HCT116 (cell line): Measurements from ENCODE around the gene FN3K. TPM values are rescaled to one million over a fixed set of nuclear protein-coding genes. Genes with fewer than 3 reads are reported as not detected.
"Not testable (repeated sequence)": the region's sequence is repeated elsewhere in the genome, so short reads cannot be mapped to it uniquely, and the experiment has no call there.

Source experiments
- ATAC-seq: fragments of 200-7000 bp; cut with Tn5 transposase; 2 replicates; pipeline ENCODE4 v1.9.1; 2020; ENCODE audit warnings: mild to moderate bottlenecking, moderate library complexity
- BruUV-seq: library from RNA; stranded (reverse); fragments of 400-500 nt; replicated peaks from 2 replicates; lab custom pipeline; 2021; lab: Mats Ljungman, UMichigan
- CTCF ChIA-PET: fragments of 300-600 bp; sonication (Branson Sonifier 250); formaldehyde crosslinking; loops from one replicate; lab custom pipeline; 2021; ENCODE audit warnings: antibody characterized with exemption; lab: Charles Lee
- POLR2A ChIA-PET: fragments of 300-600, 350-600 bp; sonication (Branson Sonifier 250); formaldehyde crosslinking; loops from one replicate; lab custom pipeline; 2021; ENCODE audit warnings: antibody characterized with exemption; lab: Charles Lee
- RAD21 ChIA-PET, 2 experiments: fragments of 300-600 bp; sonication (Branson Sonifier 250); formaldehyde crosslinking; loops; one replicate each; lab custom pipeline; 2023; ENCODE audit warnings: low total read pairs in 2 of 2; ENCODE audit not compliant: uncharacterized antibody in 2 of 2, unreplicated experiment in 2 of 2, low non-redundant PET in 1 of 2; lab: Charles Lee
- DNase-seq: peaks from one replicate; pipeline ENCODE4 v3.0.0-alpha.2; 2010; ENCODE audit warnings: low read depth, low spot score
- H2AFZ ChIP-seq: fragments of 200-600 bp; shearing (Covaris generic), sonication (generic); 2 replicates; pipeline ENCODE4 v1.6.1; 2017; ENCODE audit warnings: low read depth, mixed run types, mixed read lengths, antibody characterized with exemption, low read length; ENCODE audit not compliant: poor library complexity, severe bottlenecking
- H3K27ac ChIP-seq: 2 replicates; pipeline ENCODE4 v1.5.1; 2012; ENCODE audit warnings: low read depth, low read length
- H3K27me3 ChIP-seq: fragments of 200-600 bp; sonication (generic); 2 replicates; pipeline ENCODE4 v1.6.1; 2016; ENCODE audit warnings: mixed run types, low read length, mixed read lengths; ENCODE audit not compliant: insufficient read depth
- H3K36me3 ChIP-seq, 2 experiments: fragments of 200-500 bp in 1 of 2; fragments of 200-600 bp in 1 of 2; sonication (Bioruptor generic) in 1 of 2; sonication (generic) in 1 of 2; 2 replicates each; pipeline versions ENCODE4 v1.5.1 to v1.6.1; 2014 to 2016; ENCODE audit warnings: low read length in 2 of 2, inconsistent platforms in 1 of 2, mixed read lengths in 1 of 2, mixed run types in 1 of 2; ENCODE audit not compliant: insufficient read depth in 2 of 2, control insufficient read depth in 1 of 2
- H3K4me1 ChIP-seq, 2 experiments: fragments of 200-600 bp in 1 of 2; sonication (generic) in 1 of 2; 2 replicates each; pipeline versions ENCODE4 v1.5.1 to v1.6.1; 2012 to 2017; ENCODE audit warnings: low read length in 2 of 2, inconsistent platforms in 1 of 2, mild to moderate bottlenecking in 1 of 2, mixed read lengths in 1 of 2, mixed run types in 1 of 2, moderate library complexity in 1 of 2; ENCODE audit not compliant: insufficient read depth in 2 of 2, control insufficient read depth in 1 of 2
- H3K4me2 ChIP-seq: fragments of 200-600 bp; sonication (generic); 2 replicates; pipeline ENCODE4 v1.6.1; 2017; ENCODE audit warnings: mixed run types, low read length, mixed read lengths
- H3K4me3 ChIP-seq, 2 experiments: fragments of 200-600 bp in 1 of 2; sonication (generic) in 1 of 2; replicated peaks in 1 of 2; 2 replicates each; pipeline ENCODE4 v1.5.1; 2011 to 2016; ENCODE audit warnings: low read length in 2 of 2, control low read depth in 1 of 2, low read depth in 1 of 2, mild to moderate bottlenecking in 1 of 2, mixed read lengths in 1 of 2, mixed run types in 1 of 2
- H3K79me2 ChIP-seq: fragments of 200-600 bp; sonication (generic); 2 replicates; pipeline ENCODE4 v1.6.1; 2017; ENCODE audit warnings: mild to moderate bottlenecking, mixed run types, low read length, moderate library complexity, mixed read lengths; ENCODE audit not compliant: insufficient read depth
- H3K9ac ChIP-seq: fragments of 200-600 bp; sonication (generic); 2 replicates; pipeline ENCODE4 v1.6.1; 2016; ENCODE audit warnings: low read length, mixed read lengths
- H3K9me2 ChIP-seq: fragments of 200-600 bp; sonication (generic), shearing (Covaris generic); 2 replicates; pipeline ENCODE4 v1.6.1; 2017; ENCODE audit warnings: mixed run types, mild to moderate bottlenecking, moderate library complexity; ENCODE audit not compliant: insufficient read depth
- H3K9me3 ChIP-seq, 2 experiments: fragments of 200-500 bp in 1 of 2; fragments of 200-600 bp in 1 of 2; sonication (Bioruptor generic) in 1 of 2; sonication (generic) in 1 of 2; 2 replicates each; pipeline ENCODE4 v1.6.1; 2014 to 2017; ENCODE audit warnings: low read length in 2 of 2, mixed read lengths in 2 of 2, inconsistent platforms in 1 of 2, low read depth in 1 of 2, mild to moderate bottlenecking in 1 of 2, mixed run types in 1 of 2, moderate library complexity in 1 of 2; ENCODE audit not compliant: control insufficient read depth in 1 of 2, insufficient read depth in 1 of 2
- H4K20me1 ChIP-seq: fragments of 200-600 bp; sonication (generic), shearing (Covaris generic); 2 replicates; pipeline ENCODE4 v1.6.1; 2017; ENCODE audit warnings: mixed run types, mild to moderate bottlenecking, moderate library complexity; ENCODE audit not compliant: insufficient read depth
- CBX3 ChIP-seq: IDR thresholded peaks from 2 replicates; pipeline ENCODE4 v1.6.1; 2012; ENCODE audit warnings: low read depth
- EZH2 ChIP-seq: fragments of 200-600 bp; sonication (generic); IDR thresholded peaks from 2 replicates; pipeline ENCODE4 v1.6.1; 2017; ENCODE audit warnings: antibody characterized with exemption, mixed run types
- EZH2phosphoT487 ChIP-seq: fragments of 200-600 bp; IDR thresholded peaks from 2 replicates; pipeline ENCODE4 v1.6.1; 2018; ENCODE audit warnings: antibody characterized with exemption, borderline replicate concordance
- FOSL1 ChIP-seq: IDR thresholded peaks from 2 replicates; pipeline ENCODE4 v1.6.1; 2012; ENCODE audit warnings: low read depth
- POLR2A ChIP-seq: IDR thresholded peaks from 2 replicates; pipeline ENCODE4 v1.7.0; 2011; ENCODE audit warnings: borderline replicate concordance; ENCODE audit not compliant: insufficient read depth, insufficient read length; ENCODE audit errors: extremely low read depth
- POLR2AphosphoS5 ChIP-seq: IDR thresholded peaks from 2 replicates; pipeline ENCODE4 v1.6.1; 2011; ENCODE audit warnings: mild to moderate bottlenecking, low read depth, low read length, moderate library complexity
- RAD21 ChIP-seq: IDR thresholded peaks from 2 replicates; pipeline ENCODE4 v1.6.1; 2012; ENCODE audit warnings: low read depth, mild to moderate bottlenecking
- REST ChIP-seq: IDR thresholded peaks from 2 replicates; pipeline ENCODE4 v1.6.1; 2012; ENCODE audit warnings: low read depth
- SIN3A ChIP-seq: IDR thresholded peaks from 2 replicates; pipeline ENCODE4 v1.6.1; 2012; ENCODE audit warnings: low read depth
- SP1 ChIP-seq: IDR thresholded peaks from 2 replicates; pipeline ENCODE4 v1.6.1; 2012; ENCODE audit warnings: low read depth
- SRF ChIP-seq: IDR thresholded peaks from 2 replicates; pipeline ENCODE4 v1.6.1; 2012; ENCODE audit warnings: low read depth
- TCF7L2 ChIP-seq: IDR thresholded peaks from 2 replicates; pipeline ENCODE4 v1.7.0; 2011; ENCODE audit warnings: borderline replicate concordance, inconsistent platforms; ENCODE audit not compliant: insufficient read depth, insufficient read length; ENCODE audit errors: extremely low read depth
- ZNF274 ChIP-seq: fragments of 200-500 bp; sonication (Bioruptor generic); IDR thresholded peaks from 2 replicates; pipeline ENCODE4 v1.6.1; 2014; ENCODE audit warnings: mild to moderate bottlenecking, low read depth, low read length, inconsistent platforms
- intact Hi-C: fragments of 100-400 bp; cut with micrococcal nuclease; formaldehyde crosslinking; loops from 2 replicates; pipeline ENCODE4 v1.10.0; 2022
- total RNA-seq: library from RNA; stranded (reverse); gene quantifications from one replicate; pipeline ENCODE4 v1.2.1, GENCODE V29; 2021; ENCODE audit not compliant: unreplicated experiment
- TF ChIP-seq, protein P1 (sequence below): IDR thresholded peaks from 2 replicates; pipeline ENCODE4 v1.6.1; 2012

Gene FN3K
- total RNA-seq, 1 experiment from 2014 or later = 9.9 TPM

- H3K27me3 ChIP-seq, H3K4me2 ChIP-seq, POLR2A ChIA-PET, ATAC-seq, BruUV-seq, H3K9me2 ChIP-seq, H3K9me3 ChIP-seq, H2AFZ ChIP-seq, H3K27ac ChIP-seq, H3K4me3 ChIP-seq, CTCF ChIA-PET, RAD21 ChIA-PET, DNase-seq, intact Hi-C loops, H3K9ac ChIP-seq, H3K4me1 ChIP-seq, H4K20me1 ChIP-seq: not testable (repeated sequence)
- Histone ChIP-seq H3K36me3 (peaks cover 7 to 19% of the 10 kb centered on the region in 2 experiments; a peak in 3 of 4 replicates), H3K79me2 (peaks cover 45% of the 10 kb centered on the region)
These were observed 50.2 kb downstream of the FN3K start for GRCh38 chr17:82785581-82785980.

GRCh38 chr17:82786427-82786826 lies 51.0 kb downstream of the FN3K start:
- CTCF ChIA-PET = no interaction called here
- TF ChIP-seq POLR2AphosphoS5 = no peak
- no peak for TF ChIP-seq EZH2phosphoT487
- no peak for TF ChIP-seq SRF
- no peak for TF ChIP-seq CBX3
- TF ChIP-seq POLR2A = no peak
- no peak for TF ChIP-seq SIN3A
- TF ChIP-seq RAD21 = no peak
- TF ChIP-seq ZNF274 = no peak
- TF ChIP-seq FOSL1 = no peak
- no peak for TF ChIP-seq REST
- no peak for TF ChIP-seq EZH2
- TF ChIP-seq SP1 = no peak
- no peak for TF ChIP-seq TCF7L2
- TF ChIP-seq, protein P1, sequence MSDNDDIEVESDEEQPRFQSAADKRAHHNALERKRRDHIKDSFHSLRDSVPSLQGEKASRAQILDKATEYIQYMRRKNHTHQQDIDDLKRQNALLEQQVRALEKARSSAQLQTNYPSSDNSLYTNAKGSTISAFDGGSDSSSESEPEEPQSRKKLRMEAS = no peak
- BruUV-seq = no TSS peak
- no peak overlapping the region for H3K9ac ChIP-seq
- H2AFZ ChIP-seq = no peak overlapping the region
- peaks cover 48% of the 10 kb centered on the region for H3K79me2 ChIP-seq
- ATAC-seq (no peak), DNase-seq (no peak)
- peaks cover 0 to 2% of the 10 kb centered on the region in 2 experiments; a peak in 1 of 4 replicates for H3K4me1 ChIP-seq
- POLR2A ChIA-PET = no interaction called here
- peaks cover 7 to 19% of the 10 kb centered on the region in 2 experiments; a peak in 3 of 4 replicates for H3K36me3 ChIP-seq
- no peak overlapping the region for H3K4me3 ChIP-seq
- H3K4me2 ChIP-seq = no peak overlapping the region
- no peaks in the 10 kb centered on the region for H3K9me2 ChIP-seq
- RAD21 ChIA-PET = no interaction called here
- no peaks in the 10 kb centered on the region for H4K20me1 ChIP-seq
- H3K27me3 ChIP-seq = no peaks in the 10 kb centered on the region
- no peaks in the 10 kb centered on the region for H3K9me3 ChIP-seq
- H3K27ac ChIP-seq = no peak overlapping the region
- intact Hi-C loops = no loop called here
